ENCODE data around the gene PCBD1.

Gene PCBD1

GRCh38 chr10:70833601-70834000, 54.8 kb downstream of the PCBD1 start:
- DNase-seq (ENCODE audit: low spot score), result no peak
